ENCODE data around the gene FPR2. TPM values are rescaled to one million over a fixed set of nuclear protein-coding genes. Genes with fewer than 3 reads are reported as not detected.
"Not testable (repeated sequence)": the region's sequence is repeated elsewhere in the genome, so short reads cannot be mapped to it uniquely, and the experiment has no call there.

The FPR2 gene
- total RNA-seq, 1 experiment from 2014 or later, result not detected

GRCh38 chr19:51797480-51797879 is 36.5 kb downstream of the FPR2 start:
- Histone ChIP-seq H3K4me1 (replicated peaks) (no peaks in the 10 kb centered on the region), H3K27ac (no peak overlapping the region), H3K36me3 (no peaks in the 10 kb centered on the region), H3K4me3 (no peak overlapping the region), H3K27me3 (replicated peaks) (no peaks in the 10 kb centered on the region), H3K9me3 (replicated peaks) (peaks cover 6% of the 10 kb centered on the region; the same call in 1 of the 2 replicates)
- no peak for DNase-seq (ENCODE audit: low read depth in 1 of 2, low spot score in 2 of 2)

GRCh38 chr19:51798062-51798461 is 37.1 kb downstream of the FPR2 start:
- peaks cover 6% of the 10 kb centered on the region; the same call in 1 of the 2 replicates for H3K9me3 ChIP-seq (replicated peaks)
- H3K4me3 ChIP-seq, result no peak overlapping the region
- DNase-seq (ENCODE audit: low read depth in 1 of 2, low spot score in 2 of 2), result no peak
- H3K4me1 ChIP-seq (replicated peaks), result no peaks in the 10 kb centered on the region
- no peaks in the 10 kb centered on the region for H3K27me3 ChIP-seq (replicated peaks)
- H3K27ac ChIP-seq, result no peak overlapping the region
- H3K36me3 ChIP-seq, result no peaks in the 10 kb centered on the region

GRCh38 chr19:51799034-51799773 is 38.2 kb downstream of the FPR2 start:
- Histone ChIP-seq H3K4me1 (replicated peaks) (no peaks in the 10 kb centered on the region), H3K4me3 (no peak overlapping the region), H3K36me3 (no peaks in the 10 kb centered on the region), H3K9me3 (replicated peaks) (peaks cover 9% of the 10 kb centered on the region), H3K27me3 (replicated peaks) (no peaks in the 10 kb centered on the region), H3K27ac (no peak overlapping the region)
- peak; percentile 9 to 61 for DNase-seq (ENCODE audit: low read depth in 1 of 2, low spot score in 2 of 2)

GRCh38 chr19:51799774-51800472 is 38.9 kb downstream of the FPR2 start:
- no peak overlapping the region for H3K4me3 ChIP-seq
- no peak for DNase-seq (ENCODE audit: low read depth in 1 of 2, low spot score in 2 of 2)
- no peaks in the 10 kb centered on the region for H3K27me3 ChIP-seq (replicated peaks)
- peaks cover 9% of the 10 kb centered on the region for H3K9me3 ChIP-seq (replicated peaks)
- H3K36me3 ChIP-seq, result no peaks in the 10 kb centered on the region
- no peak overlapping the region for H3K27ac ChIP-seq
- H3K4me1 ChIP-seq (replicated peaks), result no peaks in the 10 kb centered on the region

GRCh38 chr19:51800473-51801244 is 39.7 kb downstream of the FPR2 start:
- no peak overlapping the region for H3K27ac ChIP-seq
- H3K36me3 ChIP-seq, result no peaks in the 10 kb centered on the region
- peaks cover 9% of the 10 kb centered on the region for H3K9me3 ChIP-seq (replicated peaks)
- no peak overlapping the region for H3K4me3 ChIP-seq
- DNase-seq (ENCODE audit: low read depth in 1 of 2, low spot score in 2 of 2), result no peak
- no peaks in the 10 kb centered on the region for H3K4me1 ChIP-seq (replicated peaks)
- no peaks in the 10 kb centered on the region for H3K27me3 ChIP-seq (replicated peaks)

- Histone ChIP-seq H3K4me1 (replicated peaks) (no peaks in the 10 kb centered on the region), H3K27ac (no peak overlapping the region), H3K36me3 (no peaks in the 10 kb centered on the region), H3K4me3 (no peak overlapping the region), H3K9me3 (replicated peaks) (peaks cover 9% of the 10 kb centered on the region), H3K27me3 (replicated peaks) (no peaks in the 10 kb centered on the region)
- DNase-seq (ENCODE audit: low read depth in 1 of 2, low spot score in 2 of 2), result no peak
Observed at GRCh38 chr19:51802775-51803174, 41.8 kb downstream of the FPR2 start.

GRCh38 chr19:51803519-51803918 is 42.5 kb downstream of the FPR2 start:
- Histone ChIP-seq H3K27ac (no peak overlapping the region), H3K4me1 (replicated peaks) (no peaks in the 10 kb centered on the region), H3K27me3 (replicated peaks) (no peaks in the 10 kb centered on the region), H3K36me3 (no peaks in the 10 kb centered on the region), H3K9me3 (replicated peaks) (peaks cover 9% of the 10 kb centered on the region), H3K4me3 (no peak overlapping the region)
- no peak for DNase-seq (ENCODE audit: low read depth in 1 of 2, low spot score in 2 of 2)

GRCh38 chr19:51803967-51804366 is 43.0 kb downstream of the FPR2 start:
- Histone ChIP-seq H3K4me3 (no peak overlapping the region), H3K9me3 (replicated peaks) (peaks cover 9% of the 10 kb centered on the region), H3K36me3 (no peaks in the 10 kb centered on the region), H3K27me3 (replicated peaks) (no peaks in the 10 kb centered on the region), H3K4me1 (replicated peaks) (no peaks in the 10 kb centered on the region), H3K27ac (no peak overlapping the region)
- DNase-seq (ENCODE audit: low read depth in 1 of 2, low spot score in 2 of 2), result no peak

GRCh38 chr19:51804789-51805188 is 43.8 kb downstream of the FPR2 start:
- H3K4me1 ChIP-seq (replicated peaks); H3K27me3 ChIP-seq (replicated peaks); H3K4me3 ChIP-seq; H3K36me3 ChIP-seq; H3K27ac ChIP-seq; DNase-seq (ENCODE audit: low read depth in 1 of 2, low spot score in 2 of 2); H3K9me3 ChIP-seq (replicated peaks): not testable (repeated sequence)

- H3K27me3 ChIP-seq (replicated peaks); H3K4me3 ChIP-seq; H3K4me1 ChIP-seq (replicated peaks); H3K9me3 ChIP-seq (replicated peaks); DNase-seq (ENCODE audit: low read depth in 1 of 2, low spot score in 2 of 2); H3K27ac ChIP-seq; H3K36me3 ChIP-seq: not testable (repeated sequence)
Observed at GRCh38 chr19:51805396-51805795, 44.4 kb downstream of the FPR2 start.

- DNase-seq (ENCODE audit: low read depth in 1 of 2, low spot score in 2 of 2); H3K36me3 ChIP-seq; H3K4me3 ChIP-seq; H3K9me3 ChIP-seq (replicated peaks); H3K4me1 ChIP-seq (replicated peaks); H3K27me3 ChIP-seq (replicated peaks); H3K27ac ChIP-seq: not testable (repeated sequence)
Observed at GRCh38 chr19:51806571-51806970, 45.6 kb downstream of the FPR2 start.

- Histone ChIP-seq H3K4me3 (no peak overlapping the region), H3K4me1 (replicated peaks) (no peaks in the 10 kb centered on the region), H3K9me3 (replicated peaks) (peaks cover 3% of the 10 kb centered on the region; the same call in 1 of the 2 replicates), H3K27me3 (replicated peaks) (no peaks in the 10 kb centered on the region), H3K36me3 (no peaks in the 10 kb centered on the region), H3K27ac (no peak overlapping the region)
- no peak for DNase-seq (ENCODE audit: low read depth in 1 of 2, low spot score in 2 of 2)
Observed at GRCh38 chr19:51807111-51807701, 46.2 kb downstream of the FPR2 start.

- H3K27me3 ChIP-seq (replicated peaks), result no peaks in the 10 kb centered on the region
- no peak overlapping the region for H3K27ac ChIP-seq
- H3K36me3 ChIP-seq, result no peaks in the 10 kb centered on the region
- no peak overlapping the region for H3K4me3 ChIP-seq
- peaks cover 3% of the 10 kb centered on the region; the same call in 1 of the 2 replicates for H3K9me3 ChIP-seq (replicated peaks)
- H3K4me1 ChIP-seq (replicated peaks), result no peaks in the 10 kb centered on the region
- no peak for DNase-seq (ENCODE audit: low read depth in 1 of 2, low spot score in 2 of 2)
Observed at GRCh38 chr19:51807925-51808324, 46.9 kb downstream of the FPR2 start.

All from SJSA1 (cell line).